Body of pancreas (tissue), 4 donors: ENCODE data around the gene CYREN.
"Not testable (repeated sequence)": the region's sequence is repeated elsewhere in the genome, so short reads cannot be mapped to it uniquely, and the experiment has no call there.

ENCODE experiments used
- CTCF ChIP-seq, 7 experiments: fragments of 450-650 bp in 4 of 7; fragments of 200-600 bp in 3 of 7; sonication (generic) in 3 of 7; IDR thresholded peaks; one replicate each; pipeline ENCODE4 v1.5.1; 2016 to 2019; ENCODE audit warnings: antibody characterized with exemption in 7 of 7
- POLR2A ChIP-seq, 3 donors: fragments of 450-650 bp; IDR thresholded peaks; one replicate each; pipeline ENCODE4 v1.6.1; 2016; ENCODE audit warnings: antibody characterized with exemption in 3 of 3, mild to moderate bottlenecking in 2 of 3

DNA sequence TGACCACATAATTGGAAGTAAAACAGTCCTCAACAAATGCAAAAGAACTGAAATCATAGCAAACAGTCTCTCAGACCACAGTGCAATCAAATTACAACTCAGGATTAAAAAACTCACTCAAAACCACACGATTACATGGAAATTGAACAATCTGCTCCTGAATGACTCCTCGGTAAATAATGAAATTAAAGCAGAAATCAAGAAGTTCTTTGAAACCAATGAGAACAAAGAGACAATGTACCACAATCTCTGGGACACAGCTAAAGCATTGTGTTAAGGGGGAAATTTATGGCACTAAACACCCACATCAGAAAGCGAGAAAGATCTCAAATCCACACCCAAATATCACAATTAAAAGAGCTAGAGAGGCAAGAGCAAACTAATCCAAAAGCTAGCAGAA is 45.9 kb downstream of the CYREN start:
- TF ChIP-seq POLR2A, CTCF (IDR thresholded peaks at IDR 0.05): not testable (repeated sequence)
